SK-N-DZ (cell line): ENCODE measurements around the gene DCHS2.
A peak's percentile ranks its signal among the peaks of the same experiment; 100 is the strongest.

Experiments used
- DNase-seq: peaks from one replicate; pipeline ENCODE4 v3.0.0-alpha.2; 2015; ENCODE audit warnings: low spot score

DCHS2 gene

DNA sequence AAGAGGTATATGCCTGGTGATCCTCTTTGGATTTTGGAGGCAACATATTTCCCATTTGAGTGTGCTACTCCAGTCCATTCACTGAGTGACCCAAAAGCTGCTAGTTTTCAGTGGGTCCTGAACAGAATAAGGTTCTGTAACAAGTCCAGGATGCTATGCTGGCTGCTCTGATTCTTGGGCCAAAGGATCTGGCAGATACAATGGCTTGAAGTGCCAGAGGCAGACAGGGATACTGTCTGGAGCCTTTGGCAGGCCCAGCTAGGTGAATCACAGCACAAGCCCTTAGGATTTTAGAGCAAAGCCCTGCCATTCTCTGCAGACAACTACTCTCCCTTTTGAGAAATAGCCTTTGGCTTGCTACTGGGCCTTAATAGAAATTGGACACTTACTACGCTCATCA lies 40.6 kb downstream of the DCHS2 start:
- DNase-seq, result no peak

DNA sequence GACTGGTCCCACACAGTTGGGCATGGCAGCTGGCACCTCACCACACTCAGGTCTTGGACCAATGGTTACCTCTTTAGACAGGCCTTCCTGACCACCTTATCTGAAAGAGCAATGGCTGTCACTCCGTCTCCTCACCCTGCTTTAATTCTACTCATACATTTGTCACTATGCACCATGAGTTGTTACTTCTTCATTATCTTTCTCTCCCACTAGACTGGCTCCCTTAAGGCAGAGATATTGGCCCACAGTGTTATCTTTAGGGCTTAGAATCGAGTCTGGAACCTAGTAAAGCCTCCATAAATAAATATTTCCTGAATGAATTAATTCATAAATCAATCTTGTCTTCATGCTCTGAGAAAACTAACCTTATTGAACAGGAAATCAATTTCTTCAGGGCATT lies 46.6 kb downstream of the DCHS2 start:
- no peak for DNase-seq

DNA sequence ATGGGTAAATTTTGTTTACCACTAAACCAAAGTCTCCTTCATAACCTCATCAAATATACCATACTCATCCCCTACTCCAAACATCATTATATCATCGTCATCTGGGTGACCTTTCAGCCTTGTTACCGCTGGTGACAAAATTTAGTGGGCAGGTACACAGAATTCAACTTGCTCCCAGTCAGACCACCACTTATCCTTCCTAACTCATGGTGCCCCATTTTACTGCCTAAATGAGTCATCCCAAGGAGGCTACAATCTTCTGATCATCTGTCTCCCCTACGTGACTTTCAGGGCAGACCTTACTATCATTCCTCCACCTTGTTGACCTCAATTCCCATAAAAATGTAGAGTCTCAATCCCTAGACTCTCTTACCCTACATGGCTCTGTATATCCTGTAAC lies 49.6 kb downstream of the DCHS2 start:
- DNase-seq, result no peak

GRCh38 chr4:154441124-154441523 lies 50.5 kb downstream of the DCHS2 start:
- no peak for DNase-seq

GRCh38 chr4:154439224-154439623 lies 52.4 kb downstream of the DCHS2 start:
- DNase-seq, result no peak

DNA sequence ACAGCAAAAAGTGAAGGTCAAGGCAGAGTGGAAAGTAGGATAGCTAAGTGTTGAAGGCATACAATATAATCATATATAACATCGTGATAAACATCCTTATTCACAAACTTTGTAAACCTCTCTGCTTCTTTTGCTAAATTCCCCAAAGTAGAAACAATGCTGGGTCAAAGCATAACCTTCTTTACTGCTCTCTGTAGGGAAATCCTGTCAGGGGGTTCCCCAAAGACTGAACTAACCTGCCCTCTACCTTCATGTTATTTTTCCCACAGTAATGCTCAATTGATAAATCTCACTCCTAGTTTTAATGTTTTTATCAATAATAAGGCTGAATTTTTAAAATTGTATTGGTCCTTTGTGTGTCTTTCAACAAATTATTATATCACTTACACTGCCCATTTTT lies 55.7 kb downstream of the DCHS2 start:
- DNase-seq, result no peak

DNA sequence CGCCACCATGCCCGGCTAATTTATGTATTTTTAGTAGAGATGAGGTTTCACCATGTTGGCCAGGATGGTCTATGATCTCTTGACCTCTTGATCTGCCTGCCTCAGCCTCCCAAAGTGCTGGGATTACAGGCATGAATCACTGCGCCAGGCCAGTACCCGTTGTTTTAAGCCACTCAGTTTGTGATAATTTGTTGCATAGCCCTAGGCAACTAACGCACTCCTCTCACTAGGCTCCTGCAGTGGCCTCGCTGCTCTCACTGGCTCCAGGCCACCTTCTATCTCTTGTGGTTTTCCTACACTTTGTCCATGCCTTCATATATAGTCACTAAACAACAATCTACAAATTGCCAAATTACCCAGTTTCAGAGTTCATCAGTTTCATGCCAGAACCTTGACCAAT lies 58.1 kb downstream of the DCHS2 start:
- no peak for DNase-seq

DNA sequence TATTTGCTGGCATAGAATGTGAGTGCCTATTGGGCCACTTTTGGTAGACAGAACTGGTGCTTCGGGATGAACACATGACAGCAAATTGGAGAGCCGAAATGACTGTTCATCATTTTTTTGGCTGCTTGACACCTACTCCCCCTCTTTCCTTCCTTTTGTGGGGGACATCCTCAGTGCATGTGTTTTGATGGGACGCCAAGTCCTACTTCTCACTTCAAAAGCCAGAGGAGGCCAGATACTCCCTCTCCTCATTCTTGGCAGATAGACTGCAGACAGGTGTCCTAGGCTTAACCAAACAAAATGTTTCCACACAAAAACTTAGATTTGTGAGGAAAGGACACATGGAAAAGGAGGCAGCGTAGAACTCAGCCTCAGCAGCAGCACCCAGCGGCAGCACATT lies 62.4 kb downstream of the DCHS2 start:
- no peak for DNase-seq

- DNase-seq, result no peak
Measured at GRCh38 chr4:154427149-154427548, 64.5 kb downstream of the DCHS2 start.

DNA sequence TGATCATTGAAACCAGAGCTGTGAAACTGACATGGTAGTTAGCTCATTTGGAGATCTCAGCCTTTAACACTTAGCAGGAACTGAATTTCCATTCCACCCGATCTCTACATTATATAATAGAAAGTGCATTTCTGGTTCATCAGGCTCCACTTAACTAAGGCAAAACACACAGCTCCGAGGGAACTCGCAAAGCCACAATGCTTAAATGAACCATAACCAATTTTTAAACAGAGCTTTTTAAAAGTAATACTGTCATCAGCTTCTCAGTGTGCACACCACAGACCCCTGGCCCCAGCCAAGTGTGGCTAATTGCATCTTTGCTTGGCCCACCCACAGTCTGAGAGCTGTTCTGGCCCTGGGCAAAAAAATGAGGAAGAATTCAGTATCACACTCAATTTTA lies 66.1 kb downstream of the DCHS2 start:
- no peak for DNase-seq

- no peak for DNase-seq
Measured at GRCh38 chr4:154424810-154425484, 66.7 kb downstream of the DCHS2 start.

DNA sequence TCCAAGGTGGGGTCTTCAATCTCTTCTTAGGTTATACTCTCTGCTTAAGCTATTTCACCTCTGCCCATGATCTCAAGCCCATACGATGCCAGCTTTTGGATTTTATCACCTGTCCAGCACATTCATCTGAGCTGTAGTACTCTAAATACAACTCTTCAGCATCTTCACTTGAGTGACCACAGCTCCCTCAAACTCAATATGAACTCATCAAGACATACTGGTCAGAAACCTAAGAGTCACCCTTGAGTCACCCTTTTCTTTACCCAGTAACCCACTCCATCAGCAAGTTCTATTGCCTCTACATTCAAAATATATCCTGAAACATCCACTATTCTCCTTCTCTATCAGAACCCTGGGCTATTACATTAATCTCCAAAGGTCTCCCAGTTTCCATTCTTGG lies 69.4 kb downstream of the DCHS2 start:
- no peak for DNase-seq

DNA sequence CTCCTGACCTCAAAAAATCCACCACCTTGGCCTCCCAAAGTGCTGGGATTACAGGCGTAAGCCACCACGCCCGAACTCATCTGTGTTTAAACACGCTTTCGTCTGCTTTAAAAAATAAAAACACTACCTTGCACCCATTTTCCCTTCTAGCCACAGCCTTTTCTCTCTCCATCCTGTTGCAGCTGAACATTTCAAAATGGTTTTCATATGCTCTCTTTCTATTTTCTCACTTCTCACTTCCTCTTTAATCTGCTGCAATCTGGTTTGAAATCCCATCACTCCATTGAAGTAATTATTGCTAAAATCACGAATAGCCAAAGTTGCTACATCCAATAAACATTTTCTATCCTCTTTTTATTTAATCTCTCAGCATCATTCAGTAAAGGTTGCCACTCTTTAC lies 70.0 kb downstream of the DCHS2 start:
- no peak for DNase-seq

- DNase-seq, result no peak
Measured at GRCh38 chr4:154417373-154417673, 74.3 kb downstream of the DCHS2 start.

DNA sequence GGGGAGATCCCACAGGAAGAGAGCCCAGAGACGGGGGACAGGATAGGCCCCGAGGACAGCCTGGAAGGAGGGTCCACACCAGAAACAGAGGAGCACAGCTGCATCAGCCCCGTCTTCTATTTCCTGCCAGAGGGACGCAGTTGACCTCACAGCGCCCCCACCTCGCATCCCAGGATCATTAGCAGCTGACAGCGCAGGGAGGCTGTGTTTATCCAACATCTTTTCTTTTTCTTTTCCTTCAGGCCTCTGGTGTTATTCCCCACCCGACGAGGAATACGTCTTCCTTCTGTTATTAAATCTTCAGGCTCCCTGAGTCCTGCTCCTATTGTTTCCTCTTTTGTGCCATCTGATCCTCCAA lies 75.4 kb downstream of the DCHS2 start:
- DNase-seq, result peak; percentile 9

DNA sequence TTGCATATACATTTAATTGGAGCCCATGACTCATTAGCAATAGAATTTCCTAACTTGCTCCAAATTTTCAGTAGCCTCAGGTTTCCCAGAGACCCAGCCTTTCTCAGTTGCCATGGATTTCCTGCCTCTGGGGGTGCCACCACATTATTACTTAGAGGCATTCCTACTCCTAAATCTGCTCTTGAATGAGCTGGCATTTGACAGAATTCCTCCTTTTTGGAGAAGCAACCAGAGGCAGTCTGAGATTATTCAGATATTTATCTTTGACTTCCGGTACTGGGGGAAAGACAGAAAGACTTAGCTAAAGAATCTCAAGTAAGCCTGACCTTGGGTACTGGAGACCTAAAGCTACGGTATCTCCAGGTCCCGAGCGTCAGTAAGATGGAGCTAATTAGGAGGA lies 76.3 kb downstream of the DCHS2 start:
- no peak for DNase-seq

DNA sequence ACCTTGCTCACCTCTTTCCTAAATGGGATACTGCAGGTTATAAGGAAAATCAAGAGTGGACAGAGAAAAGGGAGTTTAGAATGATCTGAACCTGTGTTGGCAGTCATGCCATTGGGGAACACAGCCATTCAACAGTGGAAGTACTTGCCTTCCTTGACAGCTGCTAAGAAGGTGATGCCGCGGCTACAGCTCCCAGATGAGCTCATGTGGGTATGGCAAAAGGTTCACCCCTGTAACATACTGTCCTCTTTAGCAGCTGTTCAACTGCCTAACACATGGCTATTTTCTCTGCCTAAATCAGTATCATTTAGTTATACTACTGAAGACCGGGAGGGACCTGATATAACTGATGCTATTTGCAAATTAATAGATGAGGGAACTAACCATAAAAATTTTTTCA lies 76.8 kb downstream of the DCHS2 start:
- no peak for DNase-seq

DNA sequence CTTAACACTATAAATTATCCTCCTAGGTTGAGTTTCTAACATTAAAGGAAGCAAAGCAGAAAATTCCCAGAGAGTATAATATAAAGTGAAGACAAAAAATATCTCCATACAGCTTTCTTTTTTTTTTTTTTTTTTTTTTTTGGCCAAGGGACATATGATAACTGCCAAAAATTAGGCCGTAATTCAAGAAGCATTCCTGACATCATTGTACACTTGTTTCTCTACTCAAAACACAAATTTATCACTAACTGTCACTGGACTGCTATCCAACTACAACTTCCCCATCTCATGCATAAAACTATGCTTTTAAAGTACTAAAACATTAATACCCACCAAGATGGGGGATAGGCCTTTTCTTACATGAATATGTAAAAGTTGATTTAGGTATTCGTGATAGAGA lies 77.2 kb downstream of the DCHS2 start:
- no peak for DNase-seq

DNA sequence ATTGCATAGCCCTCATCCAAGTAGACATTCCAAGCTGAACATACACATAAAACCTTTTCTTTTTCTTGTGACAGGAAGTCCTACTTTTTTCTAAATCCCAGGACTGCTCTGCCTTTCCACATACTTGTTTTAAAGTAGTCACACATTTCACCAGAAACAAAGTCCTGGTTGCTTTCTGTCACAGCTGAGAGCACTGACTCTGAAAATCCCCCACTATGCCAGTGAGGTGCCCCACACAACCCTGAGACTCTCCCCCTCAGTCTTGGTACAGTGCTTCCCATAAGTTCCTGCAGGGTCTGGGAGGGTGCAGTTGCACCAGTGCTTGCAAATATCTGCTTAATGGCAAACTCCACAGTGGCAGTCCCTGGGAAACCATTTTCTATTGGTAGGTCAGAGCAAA lies 84.2 kb downstream of the DCHS2 start:
- DNase-seq, result no peak

GRCh38 chr4:154406018-154406795 lies 85.4 kb downstream of the DCHS2 start:
- DNase-seq, result no peak

- DNase-seq, result peak; percentile 5
Measured at GRCh38 chr4:154399259-154399974, 92.2 kb downstream of the DCHS2 start.

GRCh38 chr4:154390324-154390723 lies 101.3 kb downstream of the DCHS2 start:
- DNase-seq, result no peak

- DNase-seq, result no peak
Measured at GRCh38 chr4:154389148-154389547, 102.5 kb downstream of the DCHS2 start.
